Thoracic aorta (tissue), 2 donors: ENCODE results near the gene PHC2. TPM values are rescaled to one million over a fixed set of nuclear protein-coding genes. Genes with fewer than 3 reads are reported as not detected.

Experiments used
- ATAC-seq: fragments of 150-250 bp; one replicate; pipeline ENCODE4 v1.8.0; 2017; ENCODE audit warnings: low read depth; ENCODE audit not compliant: insufficient number of reproducible peaks, low FRiP score
- DNase-seq: peaks from one replicate; pipeline ENCODE4 v3.0.0-alpha.2; 2020; ENCODE audit warnings: low spot score
- H3K27ac ChIP-seq, 2 donors: fragments of 200-600 bp; sonication (generic); 1 replicate in 1 of 2; 2 replicates in 1 of 2; pipeline ENCODE4 v1.5.1; 2016; ENCODE audit warnings: mild to moderate bottlenecking in 2 of 2, moderate library complexity in 2 of 2
- H3K27me3 ChIP-seq: fragments of 200-600 bp; sonication (generic); replicated peaks from 2 replicates; pipeline ENCODE4 v1.6.0; 2016; ENCODE audit warnings: mild to moderate bottlenecking; ENCODE audit not compliant: insufficient read depth
- H3K36me3 ChIP-seq: fragments of 200-600 bp; sonication (generic); one replicate; pipeline ENCODE4 v1.5.1; 2016
- H3K4me1 ChIP-seq, 2 donors: fragments of 200-600 bp; sonication (generic); 1 replicate in 1 of 2; 2 replicates in 1 of 2; pipeline versions ENCODE4 v1.5.1 to v1.6.0; 2016; ENCODE audit warnings: low read depth in 2 of 2, mild to moderate bottlenecking in 1 of 2; ENCODE audit not compliant: control insufficient read depth in 1 of 2
- H3K4me3 ChIP-seq: fragments of 200-600 bp; sonication (generic); 2 replicates; pipeline ENCODE4 v1.5.1; 2016; ENCODE audit warnings: mild to moderate bottlenecking
- H3K9me3 ChIP-seq: fragments of 200-600 bp; sonication (generic); 2 replicates; pipeline ENCODE4 v1.5.1; 2016
- CTCF ChIP-seq: fragments of 200-600 bp; sonication (generic); IDR thresholded peaks from one replicate; pipeline ENCODE4 v1.5.1; 2019; ENCODE audit warnings: antibody characterized with exemption
- total RNA-seq, 2 donors: library from RNA; depleted of rRNA; stranded (reverse); fragments of >200 nt; gene quantifications; one replicate each; pipeline versions ENCODE4 v1.1.0 to v1.2.3, GENCODE V29; 2016

Gene PHC2
- total RNA-seq, 2 donors from 2014 or later: 174 to 238 TPM

DNA sequence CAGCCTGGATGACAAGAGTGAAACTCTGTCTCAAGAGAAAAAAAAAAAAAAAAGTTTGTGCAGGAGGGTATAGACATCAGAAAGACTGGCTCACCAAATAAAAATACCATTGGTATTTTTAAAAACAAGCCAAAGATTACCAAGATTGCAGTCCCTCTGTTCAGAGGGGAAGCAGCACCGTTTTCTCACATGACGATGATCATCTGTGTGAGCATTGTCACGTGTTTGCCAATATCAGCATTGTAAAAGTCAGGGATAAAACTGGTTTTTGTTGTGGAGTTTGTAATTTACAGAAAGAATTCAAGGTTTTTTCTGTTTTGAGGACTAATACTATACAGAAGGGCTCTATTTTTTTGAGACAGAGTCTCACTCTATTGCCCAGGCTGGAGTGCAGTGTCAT is 148.1 kb downstream of the PHC2 start:
- peaks cover 40% of the 10 kb centered on the region for H3K36me3 ChIP-seq
- H3K4me1 ChIP-seq: peaks cover 0 to 23% of the 10 kb centered on the region in 2 donors
- H3K4me3 ChIP-seq: no peak overlapping the region
- no peak for DNase-seq
- H3K27me3 ChIP-seq: no peaks in the 10 kb centered on the region
- H3K9me3 ChIP-seq: no peaks in the 10 kb centered on the region
- H3K27ac ChIP-seq: no peak overlapping the region
- ATAC-seq: no peak
- TF ChIP-seq CTCF: no peak

- H3K9me3 ChIP-seq: no peaks in the 10 kb centered on the region
- ATAC-seq: no peak
- no peak overlapping the region for H3K4me3 ChIP-seq
- H3K27me3 ChIP-seq: no peaks in the 10 kb centered on the region
- no peak overlapping the region for H3K27ac ChIP-seq
- H3K36me3 ChIP-seq: peaks cover 50% of the 10 kb centered on the region
- peaks cover 0 to 16% of the 10 kb centered on the region in 2 donors for H3K4me1 ChIP-seq
- TF ChIP-seq CTCF: no peak
- DNase-seq: no peak
Measured at GRCh38 chr1:33281554-33282303, 149.2 kb downstream of the PHC2 start.

- Histone ChIP-seq H3K36me3 (peaks cover 53% of the 10 kb centered on the region), H3K9me3 (no peaks in the 10 kb centered on the region), H3K4me1 (peaks cover 0 to 1% of the 10 kb centered on the region in 2 donors), H3K4me3 (no peak overlapping the region), H3K27ac (no peak overlapping the region), H3K27me3 (no peaks in the 10 kb centered on the region)
- ATAC-seq: no peak
- no peak for DNase-seq
- no peak for TF ChIP-seq CTCF
Measured at GRCh38 chr1:33280091-33280661, 150.7 kb downstream of the PHC2 start.

DNA sequence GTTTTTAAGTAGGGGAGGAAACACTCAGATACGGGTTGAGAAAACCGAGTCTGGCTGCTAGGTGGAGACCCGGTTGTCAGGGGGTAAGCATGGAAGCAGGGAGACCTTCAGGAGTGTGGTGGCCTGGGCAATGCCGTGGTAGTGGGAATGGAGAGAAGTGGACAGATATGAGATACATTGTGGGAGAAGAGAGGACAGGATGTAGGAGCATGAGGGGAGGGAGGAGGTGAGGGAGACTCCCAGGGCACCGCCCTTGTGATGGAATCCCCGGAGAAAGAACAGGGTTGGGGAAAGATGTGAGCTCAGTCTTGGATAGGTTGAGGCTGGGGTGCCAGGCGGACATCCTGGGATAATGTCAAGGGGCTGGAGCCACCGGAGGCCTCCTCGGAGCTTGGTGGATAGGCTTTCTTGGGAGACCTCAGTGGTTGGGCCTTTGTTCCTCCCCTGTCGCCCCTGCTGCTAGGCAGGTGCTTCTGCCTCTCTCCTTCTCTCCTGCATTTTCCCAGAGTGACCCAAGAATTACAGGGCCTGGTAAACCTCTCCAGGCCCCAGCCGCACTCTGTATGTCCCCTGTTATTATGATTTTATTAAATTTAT is 153.3 kb downstream of the PHC2 start:
- H3K4me1 ChIP-seq: peaks cover 0 to 24% of the 10 kb centered on the region in 2 donors
- H3K36me3 ChIP-seq: peaks cover 48% of the 10 kb centered on the region
- H3K9me3 ChIP-seq: no peaks in the 10 kb centered on the region
- no peak overlapping the region for H3K27ac ChIP-seq
- ATAC-seq (no peak), DNase-seq (no peak)
- H3K27me3 ChIP-seq: no peaks in the 10 kb centered on the region
- H3K4me3 ChIP-seq: no peak overlapping the region
- no peak for TF ChIP-seq CTCF

DNA sequence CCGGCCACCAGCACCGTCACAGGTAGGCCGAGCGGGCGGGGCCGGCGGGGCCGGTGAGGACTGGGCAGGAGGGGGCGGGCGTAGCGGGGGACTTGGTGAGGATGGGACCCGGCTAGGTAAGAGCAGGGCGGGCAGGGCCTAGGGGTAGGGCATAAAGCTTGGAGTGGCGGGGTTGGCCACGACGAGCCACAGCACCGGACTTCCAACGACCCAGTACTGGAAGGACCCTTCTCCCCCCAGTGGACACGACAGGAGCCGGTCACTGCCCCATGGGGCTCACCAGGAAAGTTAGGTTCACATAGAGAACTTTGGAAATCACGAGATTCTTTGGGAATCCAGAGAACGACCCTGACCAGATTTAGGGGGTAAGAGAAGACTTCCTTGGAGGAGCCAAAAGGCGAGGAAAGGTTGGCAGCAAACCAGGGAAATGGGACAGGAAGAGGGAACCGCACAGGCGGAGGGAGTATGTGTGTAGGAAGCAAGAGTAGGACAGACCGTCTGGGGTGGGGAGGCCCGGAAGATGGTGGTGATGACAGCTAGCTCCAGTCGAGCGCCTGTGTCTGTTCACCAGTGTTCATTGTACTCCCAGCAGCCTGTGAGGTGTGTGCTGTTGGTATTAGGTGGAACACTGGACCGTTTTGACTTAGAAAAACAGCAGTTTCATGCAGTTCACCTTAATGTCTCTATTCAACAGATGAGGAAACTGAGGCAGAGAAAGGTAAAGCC is 154.2 kb downstream of the PHC2 start:
- H3K27ac ChIP-seq: no peak overlapping the region
- no peak for DNase-seq
- no peak overlapping the region for H3K4me3 ChIP-seq
- no peaks in the 10 kb centered on the region for H3K9me3 ChIP-seq
- H3K4me1 ChIP-seq: peaks cover 0 to 32% of the 10 kb centered on the region in 2 donors
- no peaks in the 10 kb centered on the region for H3K27me3 ChIP-seq
- TF ChIP-seq CTCF: no peak
- peaks cover 44% of the 10 kb centered on the region for H3K36me3 ChIP-seq
- ATAC-seq: no peak
